ENCODE data around the gene RSAD2. TPM values are rescaled to one million over a fixed set of nuclear protein-coding genes. Genes with fewer than 3 reads are reported as not detected.

RSAD2 gene
- total RNA-seq, 1 experiment from 2014 or later, result not detected

DNA sequence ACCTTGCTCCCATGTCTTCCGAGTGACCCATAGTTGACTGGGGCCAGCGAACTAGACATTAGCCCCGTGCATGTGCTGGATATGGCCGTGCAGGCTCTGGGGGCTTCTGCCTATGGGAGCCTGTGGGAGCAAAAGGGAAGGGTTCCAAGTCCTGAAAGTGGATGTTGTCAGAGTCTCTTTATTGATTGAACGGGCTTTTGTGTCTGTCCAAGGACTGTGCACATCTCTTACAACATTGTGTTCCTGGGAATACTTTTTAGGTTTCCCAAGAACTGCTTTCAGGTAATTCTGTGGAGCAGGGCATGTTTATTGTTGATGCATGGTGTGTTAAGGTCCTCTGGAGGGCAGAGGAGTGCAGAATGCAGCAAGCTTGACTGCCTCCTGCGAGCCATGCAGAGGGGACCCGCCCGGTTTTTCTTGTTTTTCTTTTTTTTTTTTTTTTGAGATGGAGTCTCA lies 44.7 kb downstream of the RSAD2 start:
- TF ChIP-seq NR3C1 (CRISPR knock-in tag; conservative IDR thresholded peaks at IDR 0.05; ENCODE audit: low read depth), result no peak
- H3K27me3 Mint-ChIP-seq (ENCODE audit: low read depth), result peaks cover 10% of the 10 kb centered on the region
- H3K27ac Mint-ChIP-seq, result no peak overlapping the region
- no peaks in the 10 kb centered on the region for H3K9me3 Mint-ChIP-seq
- H3K4me1 Mint-ChIP-seq, result peaks cover 36% of the 10 kb centered on the region
- ChIA-PET POLR2A (no interaction called here), CTCF (interaction anchor here (0.6 to 1.1 kb wide), 3 partner anchors 91 to 122 kb away, joined by 3 to 6 read pairs (median 3); no protein-coding TSS in a partner anchor)
- ATAC-seq (peak; percentile 26), DNase-seq (ENCODE audit: low spot score) (no peak)
- H3K36me3 Mint-ChIP-seq, result no peaks in the 10 kb centered on the region
- H3K4me3 Mint-ChIP-seq, result no peak overlapping the region

GRCh38 chr2:6923319-6923718 lies 45.7 kb downstream of the RSAD2 start:
- no peak for DNase-seq (ENCODE audit: low spot score)
- ChIA-PET CTCF (no interaction called here), POLR2A (no interaction called here)
- Mint-ChIP-seq H3K36me3 (peaks cover 3% of the 10 kb centered on the region), H3K27ac (no peak overlapping the region), H3K4me3 (no peak overlapping the region), H3K27me3 (ENCODE audit: low read depth) (peaks cover 10% of the 10 kb centered on the region), H3K4me1 (peaks cover 38% of the 10 kb centered on the region), H3K9me3 (peaks cover 3% of the 10 kb centered on the region)
- no peak for ATAC-seq
- TF ChIP-seq FOXK1 (CRISPR knock-in tag; IDR thresholded peaks at IDR 0.05), result no peak
- TF ChIP-seq ZNF416 (CRISPR knock-in tag; IDR thresholded peaks at IDR 0.05), result no peak
- no peak for TF ChIP-seq ZNF423 (CRISPR knock-in tag; IDR thresholded peaks at IDR 0.05)
- TF ChIP-seq, protein P1, sequence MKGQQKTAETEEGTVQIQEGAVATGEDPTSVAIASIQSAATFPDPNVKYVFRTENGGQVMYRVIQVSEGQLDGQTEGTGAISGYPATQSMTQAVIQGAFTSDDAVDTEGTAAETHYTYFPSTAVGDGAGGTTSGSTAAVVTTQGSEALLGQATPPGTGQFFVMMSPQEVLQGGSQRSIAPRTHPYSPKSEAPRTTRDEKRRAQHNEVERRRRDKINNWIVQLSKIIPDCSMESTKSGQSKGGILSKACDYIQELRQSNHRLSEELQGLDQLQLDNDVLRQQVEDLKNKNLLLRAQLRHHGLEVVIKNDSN (CRISPR knock-in tag; IDR thresholded peaks at IDR 0.05), result no peak
- TF ChIP-seq PRRX2 (CRISPR knock-in tag; IDR thresholded peaks at IDR 0.05), result no peak
- no peak for TF ChIP-seq SOX15 (CRISPR knock-in tag; IDR thresholded peaks at IDR 0.05)
- TF ChIP-seq, protein P2, sequence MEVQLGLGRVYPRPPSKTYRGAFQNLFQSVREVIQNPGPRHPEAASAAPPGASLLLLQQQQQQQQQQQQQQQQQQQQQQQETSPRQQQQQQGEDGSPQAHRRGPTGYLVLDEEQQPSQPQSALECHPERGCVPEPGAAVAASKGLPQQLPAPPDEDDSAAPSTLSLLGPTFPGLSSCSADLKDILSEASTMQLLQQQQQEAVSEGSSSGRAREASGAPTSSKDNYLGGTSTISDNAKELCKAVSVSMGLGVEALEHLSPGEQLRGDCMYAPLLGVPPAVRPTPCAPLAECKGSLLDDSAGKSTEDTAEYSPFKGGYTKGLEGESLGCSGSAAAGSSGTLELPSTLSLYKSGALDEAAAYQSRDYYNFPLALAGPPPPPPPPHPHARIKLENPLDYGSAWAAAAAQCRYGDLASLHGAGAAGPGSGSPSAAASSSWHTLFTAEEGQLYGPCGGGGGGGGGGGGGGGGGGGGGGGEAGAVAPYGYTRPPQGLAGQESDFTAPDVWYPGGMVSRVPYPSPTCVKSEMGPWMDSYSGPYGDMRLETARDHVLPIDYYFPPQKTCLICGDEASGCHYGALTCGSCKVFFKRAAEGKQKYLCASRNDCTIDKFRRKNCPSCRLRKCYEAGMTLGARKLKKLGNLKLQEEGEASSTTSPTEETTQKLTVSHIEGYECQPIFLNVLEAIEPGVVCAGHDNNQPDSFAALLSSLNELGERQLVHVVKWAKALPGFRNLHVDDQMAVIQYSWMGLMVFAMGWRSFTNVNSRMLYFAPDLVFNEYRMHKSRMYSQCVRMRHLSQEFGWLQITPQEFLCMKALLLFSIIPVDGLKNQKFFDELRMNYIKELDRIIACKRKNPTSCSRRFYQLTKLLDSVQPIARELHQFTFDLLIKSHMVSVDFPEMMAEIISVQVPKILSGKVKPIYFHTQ (CRISPR knock-in tag; IDR thresholded peaks at IDR 0.05), result no peak
- TF ChIP-seq ZNF671 (CRISPR knock-in tag; IDR thresholded peaks at IDR 0.05), result no peak
- no peak for TF ChIP-seq E2F5 (CRISPR knock-in tag; IDR thresholded peaks at IDR 0.05)

DNA sequence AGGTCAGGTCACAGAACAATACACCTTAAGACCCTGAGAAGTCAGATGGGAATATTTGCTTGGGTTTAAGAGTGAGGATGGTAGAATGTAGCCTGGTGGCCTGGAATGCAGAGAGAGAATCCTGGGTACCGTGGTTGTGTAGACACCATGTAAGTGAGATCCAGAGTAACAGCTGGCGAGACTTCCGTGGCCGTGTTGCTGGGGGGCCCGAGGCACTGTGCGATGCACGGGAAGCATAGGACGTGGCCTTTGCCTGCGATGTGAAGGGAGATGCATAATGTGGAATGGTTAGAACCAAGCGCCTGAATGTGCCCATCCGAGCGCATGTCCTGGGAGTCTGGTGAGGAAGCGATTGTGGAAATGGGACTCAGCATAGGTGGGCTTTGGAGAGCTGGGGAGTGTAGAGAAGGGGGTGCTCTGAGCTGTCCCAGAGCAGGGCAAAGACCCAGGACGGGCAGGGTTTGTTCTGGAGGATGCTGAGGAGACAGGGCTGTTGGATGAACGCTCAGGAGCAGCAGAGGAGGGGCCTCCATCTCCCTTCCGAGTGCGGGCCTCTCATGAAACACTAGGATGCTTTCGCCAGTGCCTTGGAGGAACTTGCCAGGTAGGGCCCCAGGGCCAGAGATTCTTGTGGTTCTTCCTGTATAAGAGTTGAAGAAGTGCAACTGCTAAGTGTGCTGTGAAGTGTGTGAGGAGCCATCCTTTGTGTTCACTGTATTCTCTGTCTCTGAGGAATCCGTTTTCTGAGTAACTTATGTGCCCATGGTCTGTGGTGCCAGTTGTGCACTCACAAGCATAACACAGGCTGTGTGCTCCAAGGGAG lies 46.7 kb downstream of the RSAD2 start:
- ChIA-PET POLR2A (no interaction called here), CTCF (no interaction called here)
- H3K27me3 Mint-ChIP-seq (ENCODE audit: low read depth), result peaks cover 3% of the 10 kb centered on the region
- ATAC-seq (no peak), DNase-seq (ENCODE audit: low spot score) (no peak)
- TF ChIP-seq CBFB (CRISPR knock-in tag; IDR thresholded peaks at IDR 0.05; ENCODE audit: low read depth), result no peak
- TF ChIP-seq OVOL2 (CRISPR knock-in tag; IDR thresholded peaks at IDR 0.05; ENCODE audit: borderline replicate concordance), result no peak
- no peak for TF ChIP-seq ETV6 (CRISPR knock-in tag; IDR thresholded peaks at IDR 0.05)
- TF ChIP-seq IRF1 (CRISPR knock-in tag; IDR thresholded peaks at IDR 0.05), result no peak
- no peak for TF ChIP-seq ZNF281 (CRISPR knock-in tag; IDR thresholded peaks at IDR 0.05)
- TF ChIP-seq, protein P1 (CRISPR knock-in tag; IDR thresholded peaks at IDR 0.05), result no peak
- no peak for TF ChIP-seq TCF7 (CRISPR knock-in tag; IDR thresholded peaks at IDR 0.05; ENCODE audit: low read depth)
- TF ChIP-seq, protein P3, sequence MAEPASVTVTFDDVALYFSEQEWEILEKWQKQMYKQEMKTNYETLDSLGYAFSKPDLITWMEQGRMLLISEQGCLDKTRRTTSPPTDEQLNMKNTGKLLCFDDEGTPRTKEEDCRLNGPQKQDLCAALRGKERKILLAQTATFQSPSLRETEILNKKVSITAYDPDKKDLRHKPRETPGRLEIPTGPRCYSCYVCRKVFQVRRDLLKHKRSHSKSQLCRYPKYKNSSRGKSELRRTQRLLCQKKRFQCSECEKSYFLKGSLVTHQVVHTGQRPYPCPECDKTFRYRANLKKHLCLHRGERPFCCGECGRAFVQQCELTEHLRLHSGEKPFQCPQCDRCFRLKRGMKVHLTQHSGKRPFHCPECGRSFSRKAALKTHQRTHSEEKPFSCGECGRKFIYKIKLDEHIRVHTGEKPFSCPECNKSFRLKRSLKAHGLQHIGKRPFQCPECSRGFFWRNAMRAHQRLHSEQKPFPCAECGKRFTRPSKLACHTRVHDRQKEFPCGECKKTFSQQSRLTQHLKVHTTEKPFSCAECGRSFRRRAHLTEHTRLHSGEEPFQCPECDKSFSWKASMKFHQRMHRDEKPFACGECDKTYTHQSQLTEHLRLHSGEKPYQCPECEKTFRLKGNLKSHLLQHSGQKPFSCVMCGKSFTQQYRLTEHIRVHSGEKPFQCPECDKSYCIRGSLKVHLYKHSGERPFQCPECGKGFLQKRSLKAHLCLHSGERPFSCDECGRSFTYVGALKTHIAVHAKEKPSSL (CRISPR knock-in tag; conservative IDR thresholded peaks at IDR 0.05), result no peak
- H3K4me3 Mint-ChIP-seq, result no peak overlapping the region
- H3K4me1 Mint-ChIP-seq, result peaks cover 39% of the 10 kb centered on the region
- no peak overlapping the region for H3K27ac Mint-ChIP-seq
- peaks cover 7% of the 10 kb centered on the region for H3K36me3 Mint-ChIP-seq
- peaks cover 7% of the 10 kb centered on the region for H3K9me3 Mint-ChIP-seq

Measured in WTC11 (cell line).